Breast epithelium (tissue), 4 donors: ENCODE results near the gene TRA2B. TPM values are rescaled to one million over a fixed set of nuclear protein-coding genes. Genes with fewer than 3 reads are reported as not detected.
A peak's percentile ranks its signal among the peaks of the same experiment; 100 is the strongest.

Experiments used
- DNase-seq, 2 donors: peaks; one replicate each; pipeline ENCODE4 v3.0.0-alpha.2; 2019; ENCODE audit warnings: low spot score in 2 of 2
- H3K27ac ChIP-seq, 2 donors: fragments of 200-600 bp; sonication (generic) in 1 of 2; one replicate each; pipeline ENCODE4 v1.5.1; 2016 to 2019; ENCODE audit warnings: mild to moderate bottlenecking in 1 of 2
- H3K27me3 ChIP-seq, 2 donors: fragments of 200-600 bp; sonication (generic) in 1 of 2; one replicate each; pipeline versions ENCODE4 v1.5.1 to v1.6.0; 2017 to 2019; ENCODE audit warnings: control low read depth in 1 of 2, mild to moderate bottlenecking in 1 of 2
- H3K36me3 ChIP-seq: fragments of 200-600 bp; one replicate; pipeline ENCODE4 v1.5.1; 2019
- H3K4me1 ChIP-seq, 2 donors: fragments of 200-600 bp; sonication (generic); one replicate each; pipeline ENCODE4 v1.5.1; 2016 to 2019; ENCODE audit warnings: control low read depth in 1 of 2
- H3K4me3 ChIP-seq, 3 donors: fragments of 200-600 bp; sonication (generic); 1 replicate in 2 of 3; 2 replicates in 1 of 3; pipeline ENCODE4 v1.5.1; 2016 to 2019; ENCODE audit warnings: mild to moderate bottlenecking in 3 of 3, moderate library complexity in 2 of 3
- H3K9me3 ChIP-seq, 2 donors: fragments of 200-600 bp; sonication (generic) in 1 of 2; one replicate each; pipeline ENCODE4 v1.5.1; 2016 to 2019; ENCODE audit warnings: control low read depth in 1 of 2
- POLR2A ChIP-seq: fragments of 450-650 bp; IDR thresholded peaks from one replicate; pipeline ENCODE4 v1.6.1; 2016; ENCODE audit warnings: antibody characterized with exemption, mild to moderate bottlenecking, moderate library complexity
- POLR2AphosphoS5 ChIP-seq, 3 donors: sonication (generic); formaldehyde crosslinking; IDR thresholded peaks; one replicate each; pipeline ENCODE4 v1.6.1; 2017; ENCODE audit warnings: antibody characterized with exemption in 3 of 3
- intact Hi-C: fragments of 100-400 bp; cut with DNase I; formaldehyde crosslinking; loops from one replicate; pipeline ENCODE4 v1.15.1; 2023; ENCODE audit warnings: low total_unique reads
- total RNA-seq, 3 donors: library from RNA; depleted of rRNA; stranded (reverse); fragments of >200 nt; gene quantifications; one replicate each; pipeline ENCODE4 v1.1.0, GENCODE V29; 2016
- TF ChIP-seq, protein P1 (sequence below), 3 donors: fragments of 450-650 bp; IDR thresholded peaks; one replicate each; pipeline ENCODE4 v1.5.1; 2016 to 2017; ENCODE audit warnings: antibody characterized with exemption in 3 of 3, mild to moderate bottlenecking in 3 of 3, moderate library complexity in 3 of 3

TRA2B gene
- total RNA-seq, 3 donors from 2014 or later, result 163 to 278 (median 179) TPM

DNA sequence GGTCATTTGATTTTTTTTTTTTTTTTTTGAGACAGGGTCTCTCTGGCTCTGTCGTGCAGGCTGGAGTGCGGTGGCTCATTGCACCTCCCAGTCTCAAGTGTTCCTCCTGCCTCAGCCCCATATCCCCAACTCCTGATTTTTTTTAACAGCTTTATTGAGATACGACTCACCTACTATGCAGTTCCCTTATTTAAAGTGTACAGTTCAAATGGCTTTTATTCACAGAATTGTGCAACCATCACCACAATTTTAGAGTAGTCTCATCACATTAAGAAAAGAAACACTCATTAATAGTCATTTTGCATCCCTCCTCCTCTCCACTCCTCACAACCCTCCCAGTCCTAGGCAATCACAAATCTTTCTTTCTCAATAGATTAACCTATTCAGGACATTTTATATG is 1.9 kb upstream of the TRA2B start:
- intact Hi-C loops, result no loop called here
- Histone ChIP-seq H3K4me3 (no peak overlapping the region), H3K27ac (no peak overlapping the region), H3K27me3 (no peaks in the 10 kb centered on the region), H3K4me1 (peaks cover 0 to 8% of the 10 kb centered on the region in 2 donors), H3K36me3 (no peaks in the 10 kb centered on the region), H3K9me3 (no peaks in the 10 kb centered on the region)
- DNase-seq, result no peak
- TF ChIP-seq POLR2A, result no peak
- no peak for TF ChIP-seq POLR2AphosphoS5 (IDR thresholded peaks at IDR 0.05)
- TF ChIP-seq, protein P1, sequence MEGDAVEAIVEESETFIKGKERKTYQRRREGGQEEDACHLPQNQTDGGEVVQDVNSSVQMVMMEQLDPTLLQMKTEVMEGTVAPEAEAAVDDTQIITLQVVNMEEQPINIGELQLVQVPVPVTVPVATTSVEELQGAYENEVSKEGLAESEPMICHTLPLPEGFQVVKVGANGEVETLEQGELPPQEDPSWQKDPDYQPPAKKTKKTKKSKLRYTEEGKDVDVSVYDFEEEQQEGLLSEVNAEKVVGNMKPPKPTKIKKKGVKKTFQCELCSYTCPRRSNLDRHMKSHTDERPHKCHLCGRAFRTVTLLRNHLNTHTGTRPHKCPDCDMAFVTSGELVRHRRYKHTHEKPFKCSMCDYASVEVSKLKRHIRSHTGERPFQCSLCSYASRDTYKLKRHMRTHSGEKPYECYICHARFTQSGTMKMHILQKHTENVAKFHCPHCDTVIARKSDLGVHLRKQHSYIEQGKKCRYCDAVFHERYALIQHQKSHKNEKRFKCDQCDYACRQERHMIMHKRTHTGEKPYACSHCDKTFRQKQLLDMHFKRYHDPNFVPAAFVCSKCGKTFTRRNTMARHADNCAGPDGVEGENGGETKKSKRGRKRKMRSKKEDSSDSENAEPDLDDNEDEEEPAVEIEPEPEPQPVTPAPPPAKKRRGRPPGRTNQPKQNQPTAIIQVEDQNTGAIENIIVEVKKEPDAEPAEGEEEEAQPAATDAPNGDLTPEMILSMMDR (IDR thresholded peaks at IDR 0.05), result no peak

DNA sequence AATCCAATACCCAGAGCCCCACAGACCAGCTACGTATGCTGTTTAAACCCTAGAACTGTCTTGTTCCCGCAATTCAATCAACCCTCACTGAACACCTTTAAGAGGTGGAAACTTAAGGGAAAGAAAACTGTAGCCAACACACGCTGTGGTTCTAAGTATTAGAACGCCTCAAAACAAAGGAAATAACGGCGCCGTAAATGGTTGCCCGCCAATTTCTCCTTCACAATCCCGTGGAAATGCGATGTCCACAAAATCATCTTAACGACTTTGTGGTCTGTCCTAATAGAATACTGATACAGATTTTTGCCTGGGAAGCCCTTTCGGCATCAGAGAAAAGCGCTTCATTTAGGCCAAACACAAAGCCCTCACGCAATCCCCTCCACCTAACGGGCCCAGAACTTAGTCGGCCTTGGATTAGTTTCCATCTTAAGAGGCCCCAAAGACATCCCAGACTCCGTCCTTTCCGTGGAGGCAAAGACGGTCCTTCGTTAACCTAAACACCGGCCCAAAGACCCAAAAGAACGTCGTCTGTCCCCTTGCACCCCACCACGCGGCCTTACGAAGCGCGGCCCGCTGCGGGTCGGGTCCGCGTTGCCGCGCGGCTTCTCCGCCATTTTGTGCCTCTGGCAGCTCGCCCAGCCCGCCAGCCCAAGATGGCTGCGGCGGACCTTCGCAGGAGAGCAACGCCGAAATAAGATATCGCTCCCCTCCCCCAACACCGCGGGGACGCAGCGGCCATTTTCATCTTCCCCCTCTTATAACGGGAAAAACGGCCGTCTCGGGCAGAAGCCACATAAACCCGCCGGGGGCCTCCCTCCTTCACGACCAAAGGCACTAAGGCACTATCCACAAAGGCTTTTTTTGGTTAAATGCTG is 763 bp downstream of the TRA2B start:
- Histone ChIP-seq H3K9me3 (no peaks in the 10 kb centered on the region), H3K27me3 (no peaks in the 10 kb centered on the region), H3K4me1 (peaks cover 0 to 14% of the 10 kb centered on the region in 2 donors), H3K36me3 (no peaks in the 10 kb centered on the region), H3K4me3 (peak overlapping the region; percentile 99 to 100 (median 100)), H3K27ac (peak overlapping the region; percentile 100)
- peak; percentile 43 to 88 (median 46) for TF ChIP-seq POLR2AphosphoS5 (IDR thresholded peaks at IDR 0.05)
- TF ChIP-seq, protein P1 (IDR thresholded peaks at IDR 0.05), result no peak
- DNase-seq, result peak; percentile 86 to 89
- intact Hi-C loops, result no loop called here

DNA sequence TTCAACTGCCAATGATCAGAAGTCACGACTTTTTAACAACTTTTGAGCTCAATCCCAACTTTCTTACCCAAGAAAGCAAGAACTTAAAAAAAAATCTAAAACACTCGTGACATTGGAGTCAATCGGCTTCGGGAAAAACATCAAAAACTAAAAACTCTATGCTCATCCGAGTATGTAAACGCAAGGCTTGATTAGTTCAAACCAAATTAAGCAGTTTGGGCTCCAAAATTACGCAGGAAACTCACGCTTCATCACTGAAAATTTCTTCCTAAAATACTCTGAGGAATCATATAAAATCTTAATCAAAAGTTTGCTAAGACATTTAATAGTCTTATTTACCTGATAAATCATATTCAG is 1.6 kb downstream of the TRA2B start:
- DNase-seq, result no peak
- Histone ChIP-seq H3K27ac (peak overlapping the region; percentile 100), H3K4me1 (peaks cover 0 to 16% of the 10 kb centered on the region in 2 donors), H3K36me3 (no peaks in the 10 kb centered on the region), H3K27me3 (no peaks in the 10 kb centered on the region), H3K4me3 (peak overlapping the region; percentile 99 to 100 (median 100)), H3K9me3 (no peaks in the 10 kb centered on the region)
- intact Hi-C loops, result no loop called here
- TF ChIP-seq, protein P1 (IDR thresholded peaks at IDR 0.05), result no peak
- TF ChIP-seq POLR2A (no peak), POLR2AphosphoS5 (IDR thresholded peaks at IDR 0.05) (no peak)

DNA sequence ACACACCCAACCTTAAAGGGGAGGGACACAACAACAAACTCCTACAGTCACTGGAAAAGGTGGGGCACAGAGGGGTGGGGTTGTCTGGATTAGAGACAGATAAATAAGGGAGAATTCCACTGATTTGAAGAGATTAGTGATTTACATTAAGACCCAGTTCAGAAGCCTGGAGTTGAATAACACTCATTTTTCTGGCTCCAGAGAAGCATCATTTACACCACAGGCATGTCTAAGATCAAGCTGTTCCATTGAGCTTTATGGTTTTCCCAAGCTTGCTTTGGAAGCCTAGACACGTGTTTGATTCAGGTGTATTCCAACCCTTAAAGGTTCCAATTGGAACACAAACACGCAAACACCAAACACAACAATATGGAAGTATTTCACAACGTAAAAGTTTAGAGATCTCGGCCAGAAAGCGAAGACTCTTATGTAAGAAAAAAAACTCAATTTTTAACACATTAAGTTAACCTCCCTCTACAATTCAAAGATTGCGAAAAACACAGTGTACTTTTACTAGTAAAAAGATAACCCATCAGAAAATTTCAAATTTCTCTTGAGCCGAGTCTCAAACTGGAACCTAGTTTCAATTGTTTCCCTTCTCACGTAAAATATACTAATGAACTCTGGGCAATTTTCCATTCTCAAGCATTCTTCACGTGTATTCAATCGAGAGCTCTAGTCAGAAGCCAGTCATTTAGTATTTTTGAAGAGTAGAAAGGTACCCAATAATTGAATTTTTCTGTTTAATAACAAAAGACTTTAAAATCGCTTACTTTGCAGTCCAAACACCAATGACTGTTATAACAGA is 2.1 kb downstream of the TRA2B start:
- Histone ChIP-seq H3K27me3 (no peaks in the 10 kb centered on the region), H3K4me3 (peak overlapping the region; percentile 99 to 100 (median 100)), H3K36me3 (no peaks in the 10 kb centered on the region), H3K4me1 (peaks cover 0 to 22% of the 10 kb centered on the region in 2 donors), H3K9me3 (no peaks in the 10 kb centered on the region), H3K27ac (peak overlapping the region; percentile 20 to 100)
- intact Hi-C loops, result no loop called here
- no peak for DNase-seq
- TF ChIP-seq, protein P1 (IDR thresholded peaks at IDR 0.05), result no peak
- TF ChIP-seq POLR2A (no peak), POLR2AphosphoS5 (IDR thresholded peaks at IDR 0.05) (no peak)
